Psoas muscle (tissue), 8 donors: ENCODE measurements around the gene LMTK2. TPM values are rescaled to one million over a fixed set of nuclear protein-coding genes. Genes with fewer than 3 reads are reported as not detected.

Experiments used
- ATAC-seq, 4 donors: fragments of 200-7000 bp; cut with Tn5 transposase; one replicate each; pipeline ENCODE4 v1.9.1; 2020; ENCODE audit warnings: moderate library complexity in 3 of 4, mild to moderate bottlenecking in 2 of 4
- DNase-seq, 2 donors: peaks; one replicate each; pipeline ENCODE4 v3.0.0-alpha.2; 2020
- H3K27ac ChIP-seq: fragments of 200-600 bp; one replicate; pipeline ENCODE4 v1.8.0; 2022
- H3K27me3 ChIP-seq, 3 donors: fragments of 200-600 bp in 1 of 3; one replicate each; pipeline versions ENCODE4 v1.6.1 to v1.8.0; 2013 to 2022; ENCODE audit warnings: low read length in 2 of 3, mild to moderate bottlenecking in 2 of 3, moderate library complexity in 1 of 3; ENCODE audit not compliant: insufficient read depth in 3 of 3
- H3K36me3 ChIP-seq, 2 donors: fragments of 200-600 bp in 1 of 2; one replicate each; pipeline versions ENCODE4 v1.6.1 to v1.8.0; 2013 to 2022; ENCODE audit warnings: low read depth in 1 of 2, mild to moderate bottlenecking in 1 of 2, moderate library complexity in 1 of 2; ENCODE audit not compliant: insufficient read depth in 1 of 2
- H3K4me1 ChIP-seq: fragments of 200-600 bp; one replicate; pipeline ENCODE4 v1.8.0; 2022
- H3K4me3 ChIP-seq: fragments of 200-600 bp; one replicate; pipeline ENCODE4 v1.8.0; 2022; ENCODE audit warnings: mild to moderate bottlenecking
- H3K9me3 ChIP-seq: fragments of 200-600 bp; one replicate; pipeline ENCODE4 v1.8.0; 2022
- WGBS, 3 donors: extraction: QIAGEN DNeasy Blood & Tissue Kit; methylation state at CpG; one replicate each; pipeline versions ENCODE4 v1.1.6 to v1.1.7; 2013; 5-methylcytosine and 5-hydroxymethylcytosine counted together
- intact Hi-C, 2 donors: fragments of 100-400 bp; cut with DNase I; formaldehyde crosslinking; loops; one replicate each; pipeline versions ENCODE4 v1.11.0 to v1.14.2; 2022
- polyA plus RNA-seq, 3 donors: library from polyadenylated mRNA; stranded (reverse); fragments of 200-250 nt; gene quantifications; one replicate each; pipeline ENCODE4 v1.2.3, GENCODE V29; 2013
- total RNA-seq, 4 donors: library from RNA; stranded (reverse); fragmentation: NEBNext Ultra II Directional in 2 of 4; extraction: Animal tissue kit (Norgen Biotek cat#: 25700) in 2 of 4; gene quantifications; one replicate each; pipeline versions ENCODE4 v1.2.1 to v1.2.4, GENCODE V29; 2021 to 2023
- TF ChIP-seq, protein P1 (sequence below): fragments of 200-600 bp; IDR thresholded peaks from one replicate; pipeline ENCODE4 v1.8.0; 2022; ENCODE audit warnings: antibody characterized with exemption
- donor health status: healthy with polysubstance abuse.
- donor health status: DM: no; HTN: no; CAD: no; lungs with moderate emphysema.
- donor health status: Bipolar disorder and iron deficiency.
- donor health status: healthy.
- donor health status: DM: yes; HTN: yes; CAD: no.
- donor health status: DM: no; HTN: no; CAD: no.
- donor health status: DM: no; HTN: no; CAD: no.
- donor health status: DM: yes; HTN: yes; CAD: no.

Gene LMTK2
- total and polyA plus RNA-seq, 7 donors: 3.6 to 25.0 (median 13.5) TPM

DNA sequence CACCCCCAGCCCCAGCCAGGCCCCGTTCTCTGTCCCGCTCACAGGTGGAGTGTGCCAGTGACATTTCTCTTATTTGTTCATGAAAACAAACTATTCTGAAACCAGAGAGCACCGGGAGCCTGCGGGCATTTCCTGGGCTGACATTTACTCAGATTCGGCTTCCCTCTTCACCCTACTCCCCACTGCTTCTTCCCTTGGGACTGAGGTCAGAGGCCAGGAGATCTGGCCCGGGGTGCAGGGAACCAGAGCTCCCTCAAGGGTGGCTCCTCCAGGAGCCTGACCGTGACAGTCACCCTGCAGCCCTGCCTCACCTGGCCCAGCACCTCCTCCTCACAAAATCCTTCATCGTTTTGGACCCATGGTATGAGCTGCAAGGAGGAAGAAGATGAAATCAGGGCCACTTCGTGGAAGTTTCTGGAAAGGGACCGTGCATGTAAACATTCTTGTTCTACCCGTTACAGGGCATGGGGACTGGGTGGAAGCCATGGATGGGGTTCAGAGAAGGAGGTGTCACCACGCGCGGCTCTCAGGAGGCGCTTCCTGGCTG is 116.8 kb downstream of the LMTK2 start:
- Histone ChIP-seq H3K9me3 (no peaks in the 10 kb centered on the region), H3K4me1 (no peaks in the 10 kb centered on the region), H3K27me3 (no peaks in the 10 kb centered on the region), H3K27ac (no peak overlapping the region), H3K36me3 (peaks cover 0 to 72% of the 10 kb centered on the region in 2 donors), H3K4me3 (no peak overlapping the region)
- TF ChIP-seq, protein P1, sequence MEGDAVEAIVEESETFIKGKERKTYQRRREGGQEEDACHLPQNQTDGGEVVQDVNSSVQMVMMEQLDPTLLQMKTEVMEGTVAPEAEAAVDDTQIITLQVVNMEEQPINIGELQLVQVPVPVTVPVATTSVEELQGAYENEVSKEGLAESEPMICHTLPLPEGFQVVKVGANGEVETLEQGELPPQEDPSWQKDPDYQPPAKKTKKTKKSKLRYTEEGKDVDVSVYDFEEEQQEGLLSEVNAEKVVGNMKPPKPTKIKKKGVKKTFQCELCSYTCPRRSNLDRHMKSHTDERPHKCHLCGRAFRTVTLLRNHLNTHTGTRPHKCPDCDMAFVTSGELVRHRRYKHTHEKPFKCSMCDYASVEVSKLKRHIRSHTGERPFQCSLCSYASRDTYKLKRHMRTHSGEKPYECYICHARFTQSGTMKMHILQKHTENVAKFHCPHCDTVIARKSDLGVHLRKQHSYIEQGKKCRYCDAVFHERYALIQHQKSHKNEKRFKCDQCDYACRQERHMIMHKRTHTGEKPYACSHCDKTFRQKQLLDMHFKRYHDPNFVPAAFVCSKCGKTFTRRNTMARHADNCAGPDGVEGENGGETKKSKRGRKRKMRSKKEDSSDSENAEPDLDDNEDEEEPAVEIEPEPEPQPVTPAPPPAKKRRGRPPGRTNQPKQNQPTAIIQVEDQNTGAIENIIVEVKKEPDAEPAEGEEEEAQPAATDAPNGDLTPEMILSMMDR: no peak
- ATAC-seq (no peak), DNase-seq (no peak)
- intact Hi-C loops: no loop called here
- 83 to 85% (median 85%) methylated on average over 13 to 15 of the region's 15 CpGs for WGBS, 3 donors

- Histone ChIP-seq H3K9me3 (no peaks in the 10 kb centered on the region), H3K4me3 (no peak overlapping the region), H3K36me3 (peaks cover 0 to 69% of the 10 kb centered on the region in 2 donors), H3K27me3 (no peaks in the 10 kb centered on the region), H3K4me1 (peaks cover under 1% of the 10 kb centered on the region), H3K27ac (no peak overlapping the region)
- ATAC-seq (no peak), DNase-seq (no peak)
- 85 to 90% (median 86%) methylated on average over 19 to 21 of the region's 21 CpGs for WGBS, 3 donors
- TF ChIP-seq, protein P1: no peak
- intact Hi-C loops: no loop called here
Observed at GRCh38 chr7:98223898-98224700, 117.4 kb downstream of the LMTK2 start.

DNA sequence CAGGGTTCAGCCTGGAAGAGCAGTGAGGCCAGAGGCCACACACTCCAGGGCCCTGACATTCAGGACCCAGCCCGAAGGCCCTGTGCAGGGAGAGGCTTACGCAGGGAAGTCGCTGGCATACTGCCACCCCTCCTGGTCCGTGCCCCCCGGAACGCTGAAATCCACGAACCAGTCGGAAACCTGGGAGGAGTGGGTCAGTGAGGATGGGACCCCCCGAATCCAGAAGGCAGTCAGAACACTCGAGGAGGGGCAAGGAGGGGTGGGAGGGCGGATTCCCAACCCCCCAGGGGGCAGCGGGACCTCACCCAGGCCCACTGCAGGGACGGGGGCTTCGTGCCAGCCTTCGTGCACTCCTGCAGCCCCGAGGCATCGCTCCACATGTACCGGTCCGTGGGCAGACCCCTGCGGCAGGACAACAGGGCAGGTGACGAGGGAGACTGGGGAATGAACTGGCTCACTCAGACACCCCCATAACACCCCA is 118.1 kb downstream of the LMTK2 start:
- ATAC-seq (no peak), DNase-seq (peak in 1 of 2 donors; percentile 54)
- intact Hi-C loops: no loop called here
- H3K36me3 ChIP-seq: peaks cover 0 to 65% of the 10 kb centered on the region in 2 donors
- no peak overlapping the region for H3K27ac ChIP-seq
- TF ChIP-seq, protein P1: no peak
- H3K27me3 ChIP-seq: no peaks in the 10 kb centered on the region
- WGBS, 3 donors: 91 to 94% (median 93%) methylated on average over 18 to 21 of the region's 21 CpGs
- H3K4me3 ChIP-seq: no peak overlapping the region
- no peaks in the 10 kb centered on the region for H3K9me3 ChIP-seq
- peaks cover 7% of the 10 kb centered on the region for H3K4me1 ChIP-seq

DNA sequence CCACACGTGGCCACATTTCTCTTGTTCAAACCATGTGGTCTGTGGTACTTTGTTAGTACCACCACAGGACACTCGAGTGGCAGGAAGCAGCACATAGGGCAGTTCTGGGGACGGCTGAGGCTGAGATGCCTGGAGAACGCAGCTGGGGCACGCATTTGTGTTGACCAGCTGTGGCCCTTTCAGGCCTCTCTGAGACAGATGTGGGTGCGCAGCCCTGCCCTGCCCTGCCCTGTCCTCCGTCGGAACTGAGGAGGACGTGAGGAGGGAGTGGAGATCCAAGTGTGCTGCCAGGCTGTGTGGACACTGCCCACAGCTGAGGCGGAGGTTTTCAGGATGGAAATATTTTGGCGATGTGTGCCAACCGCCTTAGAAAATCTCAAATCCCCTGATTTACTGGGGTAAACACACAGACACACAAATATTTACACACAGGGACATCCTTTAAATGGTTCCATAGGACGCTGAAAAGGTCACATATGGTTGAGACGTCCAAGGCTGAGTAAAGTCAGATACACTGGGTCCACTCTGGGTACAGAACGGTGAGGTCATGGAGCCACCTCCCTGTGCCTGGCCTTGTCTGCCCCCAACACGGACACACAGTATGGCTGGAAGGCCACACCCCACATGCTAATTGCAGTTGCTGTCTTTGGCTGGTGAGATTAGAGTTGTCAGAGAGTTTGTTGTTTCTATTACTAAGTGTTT is 119.4 kb downstream of the LMTK2 start:
- H3K4me1 ChIP-seq: peaks cover 8% of the 10 kb centered on the region
- TF ChIP-seq, protein P1: no peak
- intact Hi-C loops: no loop called here
- peak in 1 of 2 donors; percentile 49 for DNase-seq
- H3K36me3 ChIP-seq: peaks cover 0 to 55% of the 10 kb centered on the region in 2 donors
- no peak overlapping the region for H3K4me3 ChIP-seq
- H3K27ac ChIP-seq: no peak overlapping the region
- ATAC-seq: no peak
- WGBS, 3 donors: 84 to 90% (median 87%) methylated on average over 16 of the region's 16 CpGs
- H3K27me3 ChIP-seq: no peaks in the 10 kb centered on the region
- no peaks in the 10 kb centered on the region for H3K9me3 ChIP-seq
